Tibial artery (tissue), 4 donors: Measurements from ENCODE around the gene KLHL29.

Experiments used
- DNase-seq, 2 donors: peaks; one replicate each; pipeline ENCODE4 v3.0.0-alpha.2; 2019
- H3K27ac ChIP-seq, 2 donors: fragments of 200-600 bp; sonication (generic) in 1 of 2; 1 replicate in 1 of 2; 2 replicates in 1 of 2; pipeline ENCODE4 v1.5.1; 2018 to 2019; ENCODE audit warnings: mild to moderate bottlenecking in 1 of 2
- H3K27me3 ChIP-seq, 2 donors: fragments of 200-600 bp; sonication (generic) in 1 of 2; one replicate each; pipeline versions ENCODE4 v1.5.1 to v1.6.0; 2016 to 2019
- H3K36me3 ChIP-seq, 3 donors: fragments of 200-600 bp; sonication (generic) in 2 of 3; one replicate each; pipeline ENCODE4 v1.5.1; 2016 to 2019; ENCODE audit warnings: mild to moderate bottlenecking in 2 of 3
- H3K4me1 ChIP-seq, 4 donors: fragments of 200-600 bp; sonication (generic) in 2 of 4; 1 replicate in 3 of 4; 2 replicates in 1 of 4; pipeline ENCODE4 v1.5.1; 2016 to 2019
- H3K4me3 ChIP-seq, 2 donors: fragments of 200-600 bp; sonication (generic) in 1 of 2; 1 replicate in 1 of 2; 2 replicates in 1 of 2; pipeline ENCODE4 v1.5.1; 2018 to 2019; ENCODE audit warnings: mild to moderate bottlenecking in 2 of 2
- H3K9me3 ChIP-seq, 3 donors: fragments of 200-600 bp; sonication (generic) in 1 of 3; one replicate each; pipeline ENCODE4 v1.5.1; 2016 to 2019
- CTCF ChIP-seq, 2 experiments: fragments of 200-600 bp in 1 of 2; fragments of 450-650 bp in 1 of 2; IDR thresholded peaks; one replicate each; pipeline ENCODE4 v1.5.1; 2017 to 2019; ENCODE audit warnings: antibody characterized with exemption in 2 of 2, mild to moderate bottlenecking in 1 of 2, moderate library complexity in 1 of 2
- intact Hi-C: fragments of 100-400 bp; cut with DNase I; formaldehyde crosslinking; loops from one replicate; pipeline ENCODE4 v1.15.0; 2023; ENCODE audit warnings: low total_unique reads

KLHL29 gene

GRCh38 chr2:23482607-23483006 lies 97.6 kb downstream of the KLHL29 start:
- intact Hi-C loops, result no loop called here
- no peak for DNase-seq
- Histone ChIP-seq H3K4me1 (peaks cover 0 to 28% (median 3%) of the 10 kb centered on the region in 4 donors), H3K9me3 (no peaks in the 10 kb centered on the region), H3K27me3 (no peaks in the 10 kb centered on the region), H3K27ac (no peak overlapping the region), H3K4me3 (no peak overlapping the region), H3K36me3 (no peaks in the 10 kb centered on the region)
- no peak for TF ChIP-seq CTCF (IDR thresholded peaks at IDR 0.05)

GRCh38 chr2:23483791-23484190 lies 98.8 kb downstream of the KLHL29 start:
- H3K4me3 ChIP-seq, result no peak overlapping the region
- no peaks in the 10 kb centered on the region for H3K27me3 ChIP-seq
- H3K4me1 ChIP-seq, result peaks cover 0 to 28% (median 3%) of the 10 kb centered on the region in 4 donors
- H3K36me3 ChIP-seq, result no peaks in the 10 kb centered on the region
- no peak overlapping the region for H3K27ac ChIP-seq
- TF ChIP-seq CTCF (IDR thresholded peaks at IDR 0.05), result no peak
- intact Hi-C loops, result no loop called here
- DNase-seq, result no peak
- no peaks in the 10 kb centered on the region for H3K9me3 ChIP-seq

GRCh38 chr2:23484275-23484674 lies 99.3 kb downstream of the KLHL29 start:
- no peak for DNase-seq
- no peaks in the 10 kb centered on the region for H3K9me3 ChIP-seq
- no peaks in the 10 kb centered on the region for H3K27me3 ChIP-seq
- TF ChIP-seq CTCF (IDR thresholded peaks at IDR 0.05), result no peak
- intact Hi-C loops, result no loop called here
- H3K4me1 ChIP-seq, result peaks cover 0 to 28% (median 3%) of the 10 kb centered on the region in 4 donors
- no peak overlapping the region for H3K4me3 ChIP-seq
- H3K36me3 ChIP-seq, result no peaks in the 10 kb centered on the region
- no peak overlapping the region for H3K27ac ChIP-seq

GRCh38 chr2:23484767-23485166 lies 99.8 kb downstream of the KLHL29 start:
- H3K27me3 ChIP-seq, result no peaks in the 10 kb centered on the region
- H3K36me3 ChIP-seq, result no peaks in the 10 kb centered on the region
- intact Hi-C loops, result no loop called here
- H3K4me3 ChIP-seq, result no peak overlapping the region
- no peak for DNase-seq
- no peaks in the 10 kb centered on the region for H3K9me3 ChIP-seq
- H3K4me1 ChIP-seq, result peaks cover 0 to 28% (median 3%) of the 10 kb centered on the region in 4 donors
- no peak overlapping the region for H3K27ac ChIP-seq
- TF ChIP-seq CTCF (IDR thresholded peaks at IDR 0.05), result no peak

- intact Hi-C loops, result no loop called here
- no peak for DNase-seq
- Histone ChIP-seq H3K4me1 (peaks cover 0 to 24% (median 3%) of the 10 kb centered on the region in 4 donors), H3K4me3 (no peak overlapping the region), H3K9me3 (no peaks in the 10 kb centered on the region), H3K27ac (no peak overlapping the region), H3K27me3 (no peaks in the 10 kb centered on the region), H3K36me3 (no peaks in the 10 kb centered on the region)
- no peak for TF ChIP-seq CTCF (IDR thresholded peaks at IDR 0.05)
Measured at GRCh38 chr2:23485261-23485660, 100.3 kb downstream of the KLHL29 start.
